GM12878 (cell line): ENCODE data around the gene SLC2A9. TPM values are rescaled to one million over a fixed set of nuclear protein-coding genes. Genes with fewer than 3 reads are reported as not detected.

ENCODE experiments used
- ATAC-seq: fragments of 200-7000 bp; cut with Tn5 transposase; 3 replicates; pipeline ENCODE4 v1.9.1; 2020; ENCODE audit warnings: mild to moderate bottlenecking, moderate library complexity
- BruUV-seq: library from RNA; stranded (reverse); fragments of 400-500 nt; replicated peaks from 2 replicates; lab custom pipeline; 2021; lab: Mats Ljungman, UMichigan
- CTCF ChIA-PET: fragments of 300-600 bp; sonication (Branson Sonifier 250); formaldehyde crosslinking; extraction: SDS; loops from one replicate; lab custom pipeline; 2021; ENCODE audit warnings: inconsistent platforms; lab: Yijun Ruan, JAX
- POLR2A ChIA-PET: fragments of 350-600 bp; formaldehyde crosslinking; extraction: SDS; loops from one replicate; lab custom pipeline; 2021; ENCODE audit warnings: inconsistent platforms; lab: Charles Lee
- RAD21 ChIA-PET: fragments of 300-600 bp; sonication (Branson Sonifier 250); formaldehyde crosslinking; loops from one replicate; lab custom pipeline; 2023; ENCODE audit warnings: antibody characterized with exemption; ENCODE audit not compliant: unreplicated experiment; lab: Charles Lee
- SMC1A ChIA-PET: fragments of 300-600 bp; sonication (Branson Sonifier 250); formaldehyde crosslinking; loops from one replicate; lab custom pipeline; 2023; ENCODE audit not compliant: unreplicated experiment, uncharacterized antibody; lab: Charles Lee
- DNase-seq: peaks from one replicate; pipeline ENCODE4 v3.0.0-alpha.2; 2011; ENCODE audit warnings: low read depth, low spot score
- FAIRE-seq: peaks from 3 replicates; lab custom pipeline; 2011; peaks lifted over from hg19 to GRCh38; lab: Jason Lieb, UNC
- H2AFZ ChIP-seq: 2 replicates; pipeline ENCODE4 v1.6.0; 2011; ENCODE audit warnings: low read depth, low read length, control low read depth; ENCODE audit not compliant: control insufficient read depth
- H3K27ac ChIP-seq: 2 replicates; pipeline ENCODE4 v1.5.1; 2011; ENCODE audit warnings: control low read depth; ENCODE audit not compliant: control insufficient read depth, insufficient read depth
- H3K27me3 ChIP-seq, 2 experiments: replicated peaks in 1 of 2; 2 replicates each; pipeline versions ENCODE4 v1.6.0 to v1.6.1; 2011; ENCODE audit warnings: low read length in 1 of 2; ENCODE audit not compliant: control insufficient read depth in 2 of 2, insufficient read depth in 2 of 2
- H3K36me3 ChIP-seq, 2 experiments: 2 replicates each; pipeline ENCODE4 v1.5.1; 2011; ENCODE audit warnings: low read length in 1 of 2; ENCODE audit not compliant: control insufficient read depth in 2 of 2, insufficient read depth in 2 of 2
- H3K4me1 ChIP-seq: 2 replicates; pipeline ENCODE4 v1.6.1; 2011; ENCODE audit warnings: mild to moderate bottlenecking, low read length, moderate library complexity, mixed read lengths; ENCODE audit not compliant: control insufficient read depth, insufficient read depth
- H3K4me2 ChIP-seq: 2 replicates; pipeline ENCODE4 v1.6.0; 2011; ENCODE audit warnings: control low read depth; ENCODE audit not compliant: control insufficient read depth, insufficient read depth
- H3K4me3 ChIP-seq: fragments of 200-600 bp; sonication (generic); 2 replicates; pipeline ENCODE4 v1.5.1; 2016
- H3K79me2 ChIP-seq: 2 replicates; pipeline ENCODE4 v1.6.0; 2011; ENCODE audit warnings: low read length; ENCODE audit not compliant: control insufficient read depth, insufficient read depth
- H3K9ac ChIP-seq: 2 replicates; pipeline ENCODE4 v1.8.0; 2011; ENCODE audit warnings: low read length, control low read depth, mixed read lengths; ENCODE audit not compliant: control insufficient read depth, insufficient read depth
- H3K9me3 ChIP-seq: replicated peaks from 3 replicates; pipeline ENCODE4 v1.5.1; 2011; ENCODE audit warnings: mild to moderate bottlenecking, low read length; ENCODE audit not compliant: control insufficient read depth, insufficient read depth
- H4K20me1 ChIP-seq: 2 replicates; pipeline ENCODE4 v1.6.0; 2011; ENCODE audit not compliant: control insufficient read depth, insufficient read depth
- CEBPZ ChIP-seq: fragments of 150-350 bp; IDR thresholded peaks from 2 replicates; pipeline ENCODE4 v1.6.1; 2016; ENCODE audit warnings: low read depth, low read length
- CHD2 ChIP-seq: IDR thresholded peaks from 2 replicates; pipeline ENCODE4 v1.6.1; 2011; ENCODE audit warnings: low read depth, low read length, improper control_type of control experiment, borderline replicate concordance
- NFIC ChIP-seq: IDR thresholded peaks from 2 replicates; pipeline ENCODE4 v1.6.1; 2012; ENCODE audit warnings: low read depth, mild to moderate bottlenecking, inconsistent platforms, low read length, moderate library complexity
- PAX5 ChIP-seq: IDR thresholded peaks from 2 replicates; pipeline ENCODE4 v1.6.1; 2011; ENCODE audit warnings: low read depth, low read length, borderline replicate concordance
- TAF1 ChIP-seq: IDR thresholded peaks from 2 replicates; pipeline ENCODE4 v1.6.1; 2011; ENCODE audit warnings: mild to moderate bottlenecking, low read depth, low read length, borderline replicate concordance
- WGBS: methylation state at CpG from one replicate; pipeline ENCODE4 v1.1.6; 2016; ENCODE audit warnings: low lambda C conversion rate; ENCODE audit not compliant: insufficient replicate concordance, insufficient coverage; ENCODE audit errors: missing lambda C conversion rate; 5-methylcytosine and 5-hydroxymethylcytosine counted together
- in situ Hi-C: fragments of 300-500 bp; cut with MboI; formaldehyde crosslinking; loops from 9 replicates; pipeline ENCODE4 v1.14.3; 2018; ENCODE audit warnings: mixed read lengths
- intact Hi-C: fragments of 100-400 bp; cut with micrococcal nuclease; formaldehyde crosslinking; loops from one replicate; pipeline ENCODE4 v1.14.2; 2022; ENCODE audit not compliant: unreplicated experiment
- polyA plus RNA-seq, 11 experiments: library from polyadenylated mRNA; depleted of rRNA in 4 of 11; unstranded in 6 of 11; stranded (reverse) in 5 of 11; fragments of >200 nt; fragmentation: Nextera tagmentation in 4 of 11; fragmentation: Illumina TruSeq in 1 of 11; extraction: Ambion mirVana in 4 of 11; extraction: Trizol in 1 of 11; gene quantifications; 1 replicate in 1 of 11; 2 replicates in 10 of 11; pipeline versions ENCODE4 v1.2.1 to v1.2.3, GENCODE V29; 2011 to 2016; ENCODE audit warnings: inconsistent platforms in 2 of 11, missing spikeins in 2 of 11, low read depth in 1 of 11
- total RNA-seq, 4 experiments: library from RNA; depleted of rRNA in 3 of 4; stranded (reverse); fragments of >200 nt in 3 of 4; fragmentation: Illumina TruSeq in 1 of 4; extraction: Trizol in 1 of 4; gene quantifications; 2 replicates each; pipeline versions ENCODE4 v1.2.1 to v1.2.3, GENCODE V29; 2013 to 2021

The SLC2A9 gene
- total and polyA plus RNA-seq, 10 of the 15 experiments (the other 5 are each of a cell fraction or from before 2014, with no cell fraction given), result 0.28 to 2.8 (median 1.2) TPM

GRCh38 chr4:9944431-9945425, 76.6 kb downstream of the SLC2A9 start:
- no peak overlapping the region for H3K9ac ChIP-seq
- no TSS peak for BruUV-seq
- intact Hi-C loops, result no loop called here
- CTCF ChIA-PET, result interaction anchor here (0.6 to 7.7 kb wide), 4 partner anchors 60 to 180 kb away, joined by 3 to 57 read pairs (median 4); no protein-coding TSS in a partner anchor
- H3K79me2 ChIP-seq, result no peaks in the 10 kb centered on the region
- H3K9me3 ChIP-seq, result no peaks in the 10 kb centered on the region
- no peaks in the 10 kb centered on the region for H3K27me3 ChIP-seq
- WGBS, result 67% methylated on average over 13 of the region's 13 CpGs
- DNase-seq (no peak), FAIRE-seq (no peak), ATAC-seq (no peak)
- H3K4me2 ChIP-seq, result no peak overlapping the region
- POLR2A ChIA-PET, result no interaction called here
- SMC1A ChIA-PET, result interaction anchor here (0.7 to 2.5 kb wide), 2 partner anchors 70 to 71 kb away, joined by 3 to 12 read pairs; no protein-coding TSS in a partner anchor
- no peaks in the 10 kb centered on the region for H4K20me1 ChIP-seq
- in situ Hi-C loops, result no loop called here
- no peak overlapping the region for H3K4me3 ChIP-seq
- RAD21 ChIA-PET, result interaction anchor here (0.7 to 5.2 kb wide), 2 partner anchors 63 to 70 kb away, joined by 3 to 28 read pairs; no protein-coding TSS in a partner anchor
- no peak overlapping the region for H3K27ac ChIP-seq
- no peaks in the 10 kb centered on the region for H3K36me3 ChIP-seq
- TF ChIP-seq NFIC (no peak), CEBPZ (no peak), PAX5 (no peak), TAF1 (no peak), CHD2 (no peak)
- no peaks in the 10 kb centered on the region for H3K4me1 ChIP-seq
- H2AFZ ChIP-seq, result no peak overlapping the region
